Testis (tissue), 2 donors: ENCODE data around the gene SHLD2.
"Not testable (repeated sequence)": the region's sequence is repeated elsewhere in the genome, so short reads cannot be mapped to it uniquely, and the experiment has no call there.

Experiments used
- CTCF ChIP-seq, 3 experiments: fragments of 450-650 bp in 2 of 3; fragments of 200-600 bp in 1 of 3; sonication (generic) in 1 of 3; IDR thresholded peaks; one replicate each; pipeline ENCODE4 v1.5.1; 2016 to 2019; ENCODE audit warnings: antibody characterized with exemption in 3 of 3, mild to moderate bottlenecking in 2 of 3, moderate library complexity in 1 of 3
- POLR2A ChIP-seq: fragments of 450-650 bp; IDR thresholded peaks from one replicate; pipeline ENCODE4 v1.6.1; 2017; ENCODE audit warnings: antibody characterized with exemption, mild to moderate bottlenecking, moderate library complexity

DNA sequence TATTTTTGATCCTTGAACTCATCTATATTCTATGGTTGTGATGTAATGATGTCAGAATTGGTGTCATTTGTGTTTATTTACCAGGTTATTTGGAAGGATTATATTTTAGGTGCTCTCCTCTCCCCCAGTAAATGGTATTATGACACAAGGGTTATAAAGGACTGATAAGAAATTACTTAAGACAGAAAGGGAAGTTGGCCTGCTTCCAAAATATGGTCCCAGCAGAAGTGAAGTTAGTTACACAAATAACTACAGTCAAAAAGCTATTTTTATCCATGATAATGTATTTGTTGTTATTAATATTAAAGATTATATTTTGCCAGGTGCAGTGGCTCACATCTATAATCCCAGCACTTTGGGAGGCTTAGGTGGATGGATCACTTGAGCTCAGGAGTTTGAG lies 37.2 kb downstream of the SHLD2 start:
- TF ChIP-seq CTCF (IDR thresholded peaks at IDR 0.05); POLR2A: not testable (repeated sequence)
